Measurements from ENCODE around the gene BRSK2. TPM values are rescaled to one million over a fixed set of nuclear protein-coding genes. Genes with fewer than 3 reads are reported as not detected.
"Not testable (repeated sequence)": the region's sequence is repeated elsewhere in the genome, so short reads cannot be mapped to it uniquely, and the experiment has no call there.

BRSK2 gene
- total RNA-seq, 2 experiments from 2014 or later, result 0.46 to 0.97 TPM

DNA sequence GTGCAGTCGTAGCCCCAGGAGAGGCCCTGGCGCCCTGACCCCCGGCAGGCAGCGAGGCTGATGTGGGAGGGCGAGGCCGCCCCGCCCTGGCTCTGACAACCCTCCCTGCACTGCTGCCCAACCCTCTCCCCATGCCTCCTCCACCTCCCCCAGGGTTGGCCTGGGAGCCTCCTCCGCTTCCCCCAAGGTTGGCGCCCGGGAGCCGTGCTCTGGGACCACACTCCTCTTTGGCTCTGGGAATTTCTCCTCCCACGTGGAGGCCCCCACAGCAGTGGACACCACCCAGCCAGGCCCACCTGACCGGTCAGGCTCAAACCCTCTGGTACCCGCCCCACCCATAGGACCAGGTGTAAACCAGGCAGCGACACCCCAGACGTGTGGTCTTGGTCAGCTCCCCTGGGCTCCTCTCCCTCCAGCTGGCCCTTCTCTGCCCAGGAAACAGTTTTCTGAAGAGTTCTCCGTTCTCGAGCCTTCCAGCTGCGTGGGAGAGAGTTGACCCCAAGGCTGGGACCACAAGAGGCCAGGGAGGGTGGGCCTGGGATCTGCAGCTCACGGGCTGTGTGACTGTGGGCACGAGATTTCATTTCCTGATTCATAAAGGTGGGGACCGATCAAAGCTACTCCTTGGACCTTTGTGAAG is 39.5 kb upstream of the BRSK2 start:
- Mint-ChIP-seq H3K27ac (no peak overlapping the region), H3K4me1 (peaks cover 3% of the 10 kb centered on the region), H3K4me3 (no peak overlapping the region), H3K9me3 (no peaks in the 10 kb centered on the region), H3K36me3 (no peaks in the 10 kb centered on the region), H3K27me3 (no peaks in the 10 kb centered on the region)
- no peak for DNase-seq

- no peak for DNase-seq
- no peaks in the 10 kb centered on the region for H3K4me1 Mint-ChIP-seq
Observed at GRCh38 chr11:1351278-1351937, 38.3 kb upstream of the BRSK2 start.

DNA sequence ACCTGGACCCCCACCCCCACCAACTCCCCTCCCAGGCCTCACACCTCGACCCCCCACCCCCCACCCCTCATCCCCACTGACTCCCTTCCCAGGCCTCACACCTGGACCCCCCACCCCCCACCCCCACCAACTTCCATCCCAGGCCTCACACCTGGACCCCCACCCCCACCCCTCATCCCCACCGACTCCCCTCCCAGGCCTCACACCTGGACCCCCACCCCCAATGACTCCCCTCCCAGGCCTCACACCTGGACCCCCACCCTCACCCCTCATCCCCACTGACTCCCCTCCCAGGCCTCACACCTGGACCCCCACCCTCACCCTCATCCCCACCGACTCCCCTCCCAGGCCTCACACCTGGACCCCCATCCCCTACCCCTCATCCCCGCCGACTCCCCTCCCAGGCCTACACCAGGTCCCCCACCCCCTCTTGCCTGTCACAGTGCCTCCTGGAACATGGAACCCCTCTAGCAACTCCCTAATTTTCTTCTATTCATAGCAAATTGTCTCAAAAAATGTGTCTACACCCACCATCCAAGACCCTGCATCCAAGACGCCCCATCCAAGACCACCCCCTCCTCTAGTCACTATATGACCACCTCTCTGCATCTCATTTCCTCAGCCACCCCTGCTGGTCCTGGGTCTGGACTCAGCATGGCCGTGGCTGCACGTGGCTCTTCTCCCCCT is 36.9 kb upstream of the BRSK2 start:
- Mint-ChIP-seq H3K27ac (no peak overlapping the region), H3K9me3 (no peaks in the 10 kb centered on the region)

More at GRCh38 chr11:1351278-1351937, 38.3 kb upstream of the BRSK2 start:
- Mint-ChIP-seq H3K36me3 (no peaks in the 10 kb centered on the region), H3K27me3 (peaks cover 5% of the 10 kb centered on the region), H3K27ac (no peak overlapping the region), H3K9me3 (no peaks in the 10 kb centered on the region), H3K4me3 (no peak overlapping the region)

GRCh38 chr11:1353383-1354124 is 36.2 kb upstream of the BRSK2 start:
- Mint-ChIP-seq H3K4me1 (no peaks in the 10 kb centered on the region), H3K9me3 (no peaks in the 10 kb centered on the region), H3K27me3 (peaks cover 9% of the 10 kb centered on the region), H3K4me3 (no peak overlapping the region), H3K36me3 (no peaks in the 10 kb centered on the region), H3K27ac (no peak overlapping the region)
- DNase-seq, result no peak

More for the DNA sequence above, 36.9 kb upstream of the BRSK2 start:
- peaks cover 9% of the 10 kb centered on the region for H3K27me3 Mint-ChIP-seq
- H3K4me1 Mint-ChIP-seq, result no peaks in the 10 kb centered on the region
- no peak overlapping the region for H3K4me3 Mint-ChIP-seq
- no peak for DNase-seq
- H3K36me3 Mint-ChIP-seq, result no peaks in the 10 kb centered on the region

DNA sequence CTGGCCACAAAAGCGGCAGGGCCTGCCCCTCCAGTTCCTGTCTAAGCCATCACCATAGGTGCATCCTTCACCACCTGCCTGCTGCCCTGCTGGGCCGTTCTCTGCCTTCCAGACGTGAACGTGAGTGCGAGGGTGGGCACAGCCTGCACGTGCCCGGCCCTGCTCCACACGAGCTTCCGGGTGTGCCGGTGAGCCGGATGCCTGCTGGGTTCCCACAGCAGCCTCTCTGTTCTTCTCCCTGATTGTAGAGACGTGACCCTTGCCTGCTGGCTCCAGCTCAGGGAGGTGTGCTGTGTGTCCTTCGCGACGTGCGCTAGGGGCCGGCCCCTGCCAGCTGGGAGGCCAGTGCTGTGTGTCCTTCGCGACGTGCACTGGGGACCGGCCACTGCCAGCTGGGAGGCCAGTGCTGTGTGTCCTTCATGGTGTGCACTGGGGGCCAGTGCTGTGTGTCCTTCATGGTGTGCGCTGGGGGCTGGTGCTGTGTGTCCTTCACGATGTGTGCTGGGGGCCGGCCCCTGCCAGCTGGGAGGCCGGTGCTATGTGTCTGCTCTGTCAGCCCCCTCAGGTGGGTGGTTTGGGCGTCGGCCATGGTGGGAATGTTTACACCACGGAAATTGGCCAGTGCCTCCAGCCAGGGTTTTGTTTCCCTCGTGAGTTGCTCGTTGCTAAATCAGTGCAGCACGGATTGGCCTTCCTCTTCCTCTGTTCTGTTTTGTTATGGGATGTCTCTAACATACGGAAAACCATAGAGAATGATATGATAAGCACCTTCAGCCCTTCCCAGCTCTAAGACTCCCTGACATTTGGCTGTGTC is 35.4 kb upstream of the BRSK2 start:
- Mint-ChIP-seq H3K27me3 (peaks cover 9% of the 10 kb centered on the region), H3K4me1 (no peaks in the 10 kb centered on the region), H3K36me3 (no peaks in the 10 kb centered on the region), H3K27ac (no peak overlapping the region), H3K9me3 (no peaks in the 10 kb centered on the region), H3K4me3 (no peak overlapping the region)
- no peak for DNase-seq

DNA sequence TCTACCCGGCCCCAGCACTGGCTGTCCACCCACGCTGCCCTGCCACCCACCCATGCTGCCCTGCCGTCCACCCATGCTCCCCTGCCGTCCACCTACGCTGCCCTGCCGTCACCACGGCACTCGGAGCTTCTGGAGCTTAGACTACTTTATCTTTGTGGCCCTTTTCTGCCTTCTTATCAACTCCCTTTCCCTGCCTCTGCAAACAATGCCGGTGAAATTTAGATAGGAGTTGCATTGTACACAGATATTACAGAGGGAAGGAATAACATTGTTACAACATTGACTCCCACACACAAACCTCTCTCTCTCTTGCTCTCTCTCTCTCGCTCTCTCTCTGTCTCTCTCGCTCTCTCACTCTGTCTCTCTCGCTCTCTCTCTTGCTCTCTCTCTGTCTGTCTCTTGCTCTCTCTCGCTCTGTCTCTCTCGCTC is 33.7 kb upstream of the BRSK2 start:
- H3K36me3 Mint-ChIP-seq, result no peaks in the 10 kb centered on the region
- peaks cover 9% of the 10 kb centered on the region for H3K27me3 Mint-ChIP-seq
- H3K4me3 Mint-ChIP-seq, result no peak overlapping the region
- H3K9me3 Mint-ChIP-seq, result no peaks in the 10 kb centered on the region
- no peak overlapping the region for H3K27ac Mint-ChIP-seq
- no peaks in the 10 kb centered on the region for H3K4me1 Mint-ChIP-seq
- DNase-seq, result no peak

- Mint-ChIP-seq H3K27me3 (peaks cover 9% of the 10 kb centered on the region), H3K36me3 (no peaks in the 10 kb centered on the region), H3K9me3 (no peaks in the 10 kb centered on the region), H3K4me3 (no peak overlapping the region), H3K27ac (no peak overlapping the region), H3K4me1 (no peaks in the 10 kb centered on the region)
- DNase-seq, result no peak
Observed at GRCh38 chr11:1356478-1356960, 33.2 kb upstream of the BRSK2 start.

- H3K9me3 Mint-ChIP-seq, result no peaks in the 10 kb centered on the region
- H3K4me1 Mint-ChIP-seq, result no peaks in the 10 kb centered on the region
- H3K27ac Mint-ChIP-seq, result no peak overlapping the region
- peaks cover 9% of the 10 kb centered on the region for H3K27me3 Mint-ChIP-seq
- H3K4me3 Mint-ChIP-seq, result no peak overlapping the region
- DNase-seq, result no peak
- H3K36me3 Mint-ChIP-seq, result no peaks in the 10 kb centered on the region
Observed at GRCh38 chr11:1358286-1358685, 31.4 kb upstream of the BRSK2 start.

DNA sequence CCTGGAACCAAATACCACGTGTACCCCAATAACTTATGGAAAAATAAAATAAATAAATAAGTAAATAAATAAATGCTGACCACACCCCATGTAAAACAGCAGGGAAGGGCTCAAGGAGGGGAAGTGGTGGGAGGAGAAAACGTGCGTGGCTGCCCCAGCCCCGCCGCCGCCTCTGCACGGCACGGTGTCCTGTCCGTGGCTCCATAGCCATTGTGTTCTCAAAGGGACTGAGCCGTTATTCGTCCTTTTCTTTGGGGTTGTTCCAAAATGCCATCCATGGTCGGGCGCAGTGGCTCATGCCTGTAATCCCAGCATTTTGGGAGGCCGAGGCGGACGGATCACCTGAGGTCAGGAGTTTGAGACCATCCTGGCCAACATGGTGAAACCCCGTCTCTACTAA is 30.8 kb upstream of the BRSK2 start:
- H3K4me3 Mint-ChIP-seq, H3K27ac Mint-ChIP-seq, H3K27me3 Mint-ChIP-seq, H3K9me3 Mint-ChIP-seq, H3K4me1 Mint-ChIP-seq, H3K36me3 Mint-ChIP-seq, DNase-seq: not testable (repeated sequence)

- H3K27ac Mint-ChIP-seq, result no peak overlapping the region
- no peaks in the 10 kb centered on the region for H3K4me1 Mint-ChIP-seq
- H3K36me3 Mint-ChIP-seq, result no peaks in the 10 kb centered on the region
- H3K9me3 Mint-ChIP-seq, result peaks cover 5% of the 10 kb centered on the region
- peaks cover 9% of the 10 kb centered on the region for H3K27me3 Mint-ChIP-seq
- no peak for DNase-seq
- no peak overlapping the region for H3K4me3 Mint-ChIP-seq
Observed at GRCh38 chr11:1359556-1359955, 30.2 kb upstream of the BRSK2 start.

- Mint-ChIP-seq H3K4me1 (no peaks in the 10 kb centered on the region), H3K27me3 (peaks cover 9% of the 10 kb centered on the region), H3K4me3 (no peak overlapping the region), H3K36me3 (no peaks in the 10 kb centered on the region), H3K9me3 (peaks cover 8% of the 10 kb centered on the region), H3K27ac (no peak overlapping the region)
- no peak for DNase-seq
Observed at GRCh38 chr11:1360181-1360834, 29.4 kb upstream of the BRSK2 start.

DNA sequence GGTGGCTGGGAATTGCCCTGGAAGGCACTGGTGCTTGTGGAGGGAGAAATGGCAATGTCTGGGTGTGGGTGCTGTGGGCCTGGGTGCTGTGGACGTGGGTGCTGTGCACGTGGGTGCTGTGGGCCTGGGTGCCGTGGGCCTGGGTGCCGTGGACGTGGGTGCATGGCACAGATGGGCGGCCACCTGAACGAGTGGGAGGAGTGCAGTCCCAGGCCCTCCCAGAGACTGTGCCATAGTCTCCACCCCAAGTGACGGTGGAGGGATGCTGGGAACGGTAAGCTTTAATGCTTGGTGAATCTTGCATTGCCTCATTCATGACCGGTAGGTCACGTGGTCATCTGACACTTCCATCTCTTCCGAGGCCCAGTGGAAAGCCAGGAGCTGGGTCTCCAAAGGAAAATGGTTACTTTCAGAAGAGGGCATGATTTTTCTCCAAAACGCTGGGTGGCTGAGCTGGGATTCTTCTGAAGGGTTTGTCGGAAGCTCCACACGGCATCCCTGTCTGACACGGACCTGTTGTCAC is 28.8 kb upstream of the BRSK2 start:
- DNase-seq, result no peak
- H3K27ac Mint-ChIP-seq, result no peak overlapping the region
- H3K9me3 Mint-ChIP-seq, result peaks cover 12% of the 10 kb centered on the region
- no peaks in the 10 kb centered on the region for H3K4me1 Mint-ChIP-seq
- no peaks in the 10 kb centered on the region for H3K36me3 Mint-ChIP-seq
- peaks cover 9% of the 10 kb centered on the region for H3K27me3 Mint-ChIP-seq
- no peak overlapping the region for H3K4me3 Mint-ChIP-seq

- no peak for DNase-seq
- no peaks in the 10 kb centered on the region for H3K36me3 Mint-ChIP-seq
- no peaks in the 10 kb centered on the region for H3K4me1 Mint-ChIP-seq
- H3K27me3 Mint-ChIP-seq, result peaks cover under 1% of the 10 kb centered on the region
- H3K9me3 Mint-ChIP-seq, result peaks cover 17% of the 10 kb centered on the region
- no peak overlapping the region for H3K27ac Mint-ChIP-seq
- no peak overlapping the region for H3K4me3 Mint-ChIP-seq
Observed at GRCh38 chr11:1361882-1362281, 27.9 kb upstream of the BRSK2 start.

DNA sequence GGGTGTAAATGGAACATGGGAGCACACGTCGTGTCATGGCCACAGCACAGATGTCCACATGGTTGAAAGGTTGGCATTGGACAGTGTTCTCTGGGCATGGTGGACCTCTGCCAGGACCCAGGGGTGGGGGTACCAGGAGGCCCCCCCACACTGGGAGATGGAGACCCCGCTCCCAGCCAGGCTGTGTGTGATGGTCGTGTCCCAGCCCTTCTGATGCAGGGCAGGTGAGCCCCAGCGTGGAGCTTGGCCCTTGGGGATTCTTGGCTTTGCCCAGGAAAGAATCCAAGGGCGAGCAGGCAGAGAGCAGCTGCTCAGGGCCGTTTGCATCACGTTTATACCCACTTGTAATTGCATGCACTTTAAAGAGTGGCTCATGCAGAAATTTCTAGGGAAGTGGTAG is 22.0 kb upstream of the BRSK2 start:
- no peak for DNase-seq
- Mint-ChIP-seq H3K36me3 (no peaks in the 10 kb centered on the region), H3K27me3 (no peaks in the 10 kb centered on the region), H3K27ac (no peak overlapping the region), H3K4me1 (no peaks in the 10 kb centered on the region), H3K4me3 (no peak overlapping the region), H3K9me3 (peaks cover 21% of the 10 kb centered on the region)

Measured in activated naive CD8-positive, alpha-beta T cell treated with anti-CD3 and anti-CD28 coated beads for 36 hours (primary cell).